GM12878 (cell line): ENCODE measurements around the gene HSD17B14. TPM values are rescaled to one million over a fixed set of nuclear protein-coding genes. Genes with fewer than 3 reads are reported as not detected.

Experiments used
- BRCA1 ChIP-seq: IDR thresholded peaks from 2 replicates; pipeline ENCODE4 v1.6.1; 2011; ENCODE audit warnings: low read depth, low read length, improper control_type of control experiment
- CBX3 ChIP-seq: fragments of 200-600 bp; sonication (generic); IDR thresholded peaks from 2 replicates; pipeline ENCODE4 v1.6.1; 2016; ENCODE audit warnings: low read depth, borderline replicate concordance
- EGR1 ChIP-seq, 2 experiments: IDR thresholded peaks; 1 replicate in 1 of 2; 2 replicates in 1 of 2; pipeline ENCODE4 v1.6.1; 2011 to 2012; ENCODE audit warnings: low read depth in 2 of 2, low read length in 2 of 2, borderline replicate concordance in 1 of 2, mild to moderate bottlenecking in 1 of 2, moderate library complexity in 1 of 2
- ESRRA ChIP-seq: IDR thresholded peaks from 2 replicates; pipeline ENCODE4 v1.6.1; 2012; ENCODE audit warnings: mild to moderate bottlenecking, low read length, improper control_type of control experiment
- ETV6 ChIP-seq, 2 experiments: fragments of 450-650 bp in 1 of 2; IDR thresholded peaks in 1 of 2; conservative IDR thresholded peaks in 1 of 2; 2 replicates each; pipeline ENCODE4 v1.6.1; 2014; ENCODE audit warnings: antibody characterized with exemption in 1 of 2, borderline replicate concordance in 1 of 2, low read depth in 1 of 2, mild to moderate bottlenecking in 1 of 2, moderate library complexity in 1 of 2
- EZH2 ChIP-seq: IDR thresholded peaks from 2 replicates; pipeline ENCODE4 v1.6.1; 2012; ENCODE audit warnings: low read depth, mild to moderate bottlenecking, control low read depth, inconsistent platforms, low read length, borderline replicate concordance; ENCODE audit not compliant: control insufficient read depth
- JUNB ChIP-seq: IDR thresholded peaks from 2 replicates; pipeline ENCODE4 v1.6.1; 2016; ENCODE audit warnings: antibody characterized with exemption, mild to moderate bottlenecking
- MEF2A ChIP-seq: IDR thresholded peaks from 2 replicates; pipeline ENCODE4 v1.6.1; 2011; ENCODE audit warnings: low read depth, mild to moderate bottlenecking, low read length, moderate library complexity; ENCODE audit not compliant: insufficient read depth
- NFYB ChIP-seq: IDR thresholded peaks from 2 replicates; pipeline ENCODE4 v1.6.1; 2011; ENCODE audit warnings: low read depth, mild to moderate bottlenecking, low read length, improper control_type of control experiment, moderate library complexity; ENCODE audit not compliant: insufficient read depth
- NR2C1 ChIP-seq: fragments of 450-650 bp; IDR thresholded peaks from 2 replicates; pipeline ENCODE4 v1.6.1; 2017; ENCODE audit warnings: antibody characterized with exemption, mild to moderate bottlenecking, moderate library complexity
- PBX3 ChIP-seq: IDR thresholded peaks from 2 replicates; pipeline ENCODE4 v1.6.1; 2011; ENCODE audit warnings: mild to moderate bottlenecking, low read depth, low read length, moderate library complexity; ENCODE audit not compliant: insufficient replicate concordance
- RAD51 ChIP-seq: fragments of 450-650 bp; IDR thresholded peaks from 2 replicates; pipeline ENCODE4 v1.6.1; 2016; ENCODE audit warnings: moderate library complexity, mild to moderate bottlenecking, inconsistent platforms
- SIX5 ChIP-seq: IDR thresholded peaks from 2 replicates; pipeline ENCODE4 v1.6.1; 2011; ENCODE audit warnings: mild to moderate bottlenecking, low read depth, low read length, moderate library complexity; ENCODE audit not compliant: severe bottlenecking
- SMAD1 ChIP-seq: fragments of 450-650 bp; IDR thresholded peaks from 2 replicates; pipeline ENCODE4 v1.6.1; 2018; ENCODE audit warnings: mild to moderate bottlenecking, low read depth; ENCODE audit not compliant: partially characterized antibody
- SMAD5 ChIP-seq: IDR thresholded peaks from 2 replicates; pipeline ENCODE4 v1.6.1; 2016; ENCODE audit warnings: antibody characterized with exemption, low read depth
- TCF12 ChIP-seq: IDR thresholded peaks from 2 replicates; pipeline ENCODE4 v1.6.1; 2011; ENCODE audit warnings: low read depth, mild to moderate bottlenecking, low read length
- ZZZ3 ChIP-seq: IDR thresholded peaks from 2 replicates; pipeline ENCODE4 v1.6.1; 2011; ENCODE audit warnings: low read depth; ENCODE audit not compliant: control insufficient read depth, insufficient read length
- polyA plus RNA-seq, 11 experiments: library from polyadenylated mRNA; depleted of rRNA in 4 of 11; unstranded in 6 of 11; stranded (reverse) in 5 of 11; fragments of >200 nt; fragmentation: Nextera tagmentation in 4 of 11; fragmentation: Illumina TruSeq in 1 of 11; extraction: Ambion mirVana in 4 of 11; extraction: Trizol in 1 of 11; gene quantifications; 1 replicate in 1 of 11; 2 replicates in 10 of 11; pipeline versions ENCODE4 v1.2.1 to v1.2.3, GENCODE V29; 2011 to 2016; ENCODE audit warnings: inconsistent platforms in 2 of 11, missing spikeins in 2 of 11, low read depth in 1 of 11
- total RNA-seq, 4 experiments: library from RNA; depleted of rRNA in 3 of 4; stranded (reverse); fragments of >200 nt in 3 of 4; fragmentation: Illumina TruSeq in 1 of 4; extraction: Trizol in 1 of 4; gene quantifications; 2 replicates each; pipeline versions ENCODE4 v1.2.1 to v1.2.3, GENCODE V29; 2013 to 2021
- TF ChIP-seq, protein P1 (sequence below): IDR thresholded peaks from 2 replicates; pipeline ENCODE4 v1.6.1; 2012; ENCODE audit warnings: improper control_type of control experiment, low read depth, low read length; ENCODE audit not compliant: insufficient replicate concordance
- TF ChIP-seq, protein P2 (sequence below): IDR thresholded peaks from 2 replicates; pipeline ENCODE4 v1.6.1; 2012; ENCODE audit warnings: mild to moderate bottlenecking, low read depth, low read length
- TF ChIP-seq, protein P3 (sequence below): IDR thresholded peaks from 2 replicates; pipeline ENCODE4 v1.6.1; 2012; ENCODE audit warnings: low read length, inconsistent platforms

Gene HSD17B14
- total and polyA plus RNA-seq, 10 of the 15 experiments (the other 5 are each of a cell fraction or from before 2014, with no cell fraction given), result 0.21 to 4.1 (median 0.61) TPM

- TF ChIP-seq, protein P1, sequence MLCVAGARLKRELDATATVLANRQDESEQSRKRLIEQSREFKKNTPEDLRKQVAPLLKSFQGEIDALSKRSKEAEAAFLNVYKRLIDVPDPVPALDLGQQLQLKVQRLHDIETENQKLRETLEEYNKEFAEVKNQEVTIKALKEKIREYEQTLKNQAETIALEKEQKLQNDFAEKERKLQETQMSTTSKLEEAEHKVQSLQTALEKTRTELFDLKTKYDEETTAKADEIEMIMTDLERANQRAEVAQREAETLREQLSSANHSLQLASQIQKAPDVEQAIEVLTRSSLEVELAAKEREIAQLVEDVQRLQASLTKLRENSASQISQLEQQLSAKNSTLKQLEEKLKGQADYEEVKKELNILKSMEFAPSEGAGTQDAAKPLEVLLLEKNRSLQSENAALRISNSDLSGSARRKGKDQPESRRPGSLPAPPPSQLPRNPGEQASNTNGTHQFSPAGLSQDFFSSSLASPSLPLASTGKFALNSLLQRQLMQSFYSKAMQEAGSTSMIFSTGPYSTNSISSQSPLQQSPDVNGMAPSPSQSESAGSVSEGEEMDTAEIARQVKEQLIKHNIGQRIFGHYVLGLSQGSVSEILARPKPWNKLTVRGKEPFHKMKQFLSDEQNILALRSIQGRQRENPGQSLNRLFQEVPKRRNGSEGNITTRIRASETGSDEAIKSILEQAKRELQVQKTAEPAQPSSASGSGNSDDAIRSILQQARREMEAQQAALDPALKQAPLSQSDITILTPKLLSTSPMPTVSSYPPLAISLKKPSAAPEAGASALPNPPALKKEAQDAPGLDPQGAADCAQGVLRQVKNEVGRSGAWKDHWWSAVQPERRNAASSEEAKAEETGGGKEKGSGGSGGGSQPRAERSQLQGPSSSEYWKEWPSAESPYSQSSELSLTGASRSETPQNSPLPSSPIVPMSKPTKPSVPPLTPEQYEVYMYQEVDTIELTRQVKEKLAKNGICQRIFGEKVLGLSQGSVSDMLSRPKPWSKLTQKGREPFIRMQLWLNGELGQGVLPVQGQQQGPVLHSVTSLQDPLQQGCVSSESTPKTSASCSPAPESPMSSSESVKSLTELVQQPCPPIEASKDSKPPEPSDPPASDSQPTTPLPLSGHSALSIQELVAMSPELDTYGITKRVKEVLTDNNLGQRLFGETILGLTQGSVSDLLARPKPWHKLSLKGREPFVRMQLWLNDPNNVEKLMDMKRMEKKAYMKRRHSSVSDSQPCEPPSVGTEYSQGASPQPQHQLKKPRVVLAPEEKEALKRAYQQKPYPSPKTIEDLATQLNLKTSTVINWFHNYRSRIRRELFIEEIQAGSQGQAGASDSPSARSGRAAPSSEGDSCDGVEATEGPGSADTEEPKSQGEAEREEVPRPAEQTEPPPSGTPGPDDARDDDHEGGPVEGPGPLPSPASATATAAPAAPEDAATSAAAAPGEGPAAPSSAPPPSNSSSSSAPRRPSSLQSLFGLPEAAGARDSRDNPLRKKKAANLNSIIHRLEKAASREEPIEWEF, result no peak
- TF ChIP-seq NR2C1 (peak; percentile 67), TCF12 (no peak), EZH2 (no peak), NFYB (no peak), BRCA1 (no peak), ESRRA (no peak), SIX5 (no peak), ZZZ3 (no peak), EGR1 (IDR thresholded peaks at IDR 0.05; ENCODE audit: borderline replicate concordance in 1 of 2, low read depth in 2 of 2, low read length in 2 of 2) (no peak), ETV6 (conservative IDR thresholded peaks at IDR 0.05 in 1 of 2, IDR thresholded peaks at IDR 0.05 in 1 of 2; ENCODE audit: borderline replicate concordance in 1 of 2, low read depth in 1 of 2) (no peak), SMAD5 (no peak), RAD51 (peak; percentile 97), MEF2A (0 out of 2 replicates have a peak, but pooled peaks have one; percentile 52), SMAD1 (no peak), JUNB (no peak), CBX3 (no peak), PBX3 (peak; percentile 9)
- TF ChIP-seq, protein P2, sequence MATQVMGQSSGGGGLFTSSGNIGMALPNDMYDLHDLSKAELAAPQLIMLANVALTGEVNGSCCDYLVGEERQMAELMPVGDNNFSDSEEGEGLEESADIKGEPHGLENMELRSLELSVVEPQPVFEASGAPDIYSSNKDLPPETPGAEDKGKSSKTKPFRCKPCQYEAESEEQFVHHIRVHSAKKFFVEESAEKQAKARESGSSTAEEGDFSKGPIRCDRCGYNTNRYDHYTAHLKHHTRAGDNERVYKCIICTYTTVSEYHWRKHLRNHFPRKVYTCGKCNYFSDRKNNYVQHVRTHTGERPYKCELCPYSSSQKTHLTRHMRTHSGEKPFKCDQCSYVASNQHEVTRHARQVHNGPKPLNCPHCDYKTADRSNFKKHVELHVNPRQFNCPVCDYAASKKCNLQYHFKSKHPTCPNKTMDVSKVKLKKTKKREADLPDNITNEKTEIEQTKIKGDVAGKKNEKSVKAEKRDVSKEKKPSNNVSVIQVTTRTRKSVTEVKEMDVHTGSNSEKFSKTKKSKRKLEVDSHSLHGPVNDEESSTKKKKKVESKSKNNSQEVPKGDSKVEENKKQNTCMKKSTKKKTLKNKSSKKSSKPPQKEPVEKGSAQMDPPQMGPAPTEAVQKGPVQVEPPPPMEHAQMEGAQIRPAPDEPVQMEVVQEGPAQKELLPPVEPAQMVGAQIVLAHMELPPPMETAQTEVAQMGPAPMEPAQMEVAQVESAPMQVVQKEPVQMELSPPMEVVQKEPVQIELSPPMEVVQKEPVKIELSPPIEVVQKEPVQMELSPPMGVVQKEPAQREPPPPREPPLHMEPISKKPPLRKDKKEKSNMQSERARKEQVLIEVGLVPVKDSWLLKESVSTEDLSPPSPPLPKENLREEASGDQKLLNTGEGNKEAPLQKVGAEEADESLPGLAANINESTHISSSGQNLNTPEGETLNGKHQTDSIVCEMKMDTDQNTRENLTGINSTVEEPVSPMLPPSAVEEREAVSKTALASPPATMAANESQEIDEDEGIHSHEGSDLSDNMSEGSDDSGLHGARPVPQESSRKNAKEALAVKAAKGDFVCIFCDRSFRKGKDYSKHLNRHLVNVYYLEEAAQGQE, result no peak
- TF ChIP-seq, protein P3, sequence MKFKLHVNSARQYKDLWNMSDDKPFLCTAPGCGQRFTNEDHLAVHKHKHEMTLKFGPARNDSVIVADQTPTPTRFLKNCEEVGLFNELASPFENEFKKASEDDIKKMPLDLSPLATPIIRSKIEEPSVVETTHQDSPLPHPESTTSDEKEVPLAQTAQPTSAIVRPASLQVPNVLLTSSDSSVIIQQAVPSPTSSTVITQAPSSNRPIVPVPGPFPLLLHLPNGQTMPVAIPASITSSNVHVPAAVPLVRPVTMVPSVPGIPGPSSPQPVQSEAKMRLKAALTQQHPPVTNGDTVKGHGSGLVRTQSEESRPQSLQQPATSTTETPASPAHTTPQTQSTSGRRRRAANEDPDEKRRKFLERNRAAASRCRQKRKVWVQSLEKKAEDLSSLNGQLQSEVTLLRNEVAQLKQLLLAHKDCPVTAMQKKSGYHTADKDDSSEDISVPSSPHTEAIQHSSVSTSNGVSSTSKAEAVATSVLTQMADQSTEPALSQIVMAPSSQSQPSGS, result no peak
Observed at GRCh38 chr19:48835734-48836088, 580 bp downstream of the HSD17B14 start (continued).
